Stomach (tissue), 4 donors: ENCODE data around the gene PPP1CA.

Experiments
- CTCF ChIP-seq, 7 experiments: fragments of 450-650 bp in 4 of 7; fragments of 200-600 bp in 3 of 7; sonication (generic) in 3 of 7; IDR thresholded peaks; one replicate each; pipeline ENCODE4 v1.5.1; 2016 to 2019; ENCODE audit warnings: antibody characterized with exemption in 7 of 7, control low read depth in 2 of 7, mild to moderate bottlenecking in 1 of 7
- EP300 ChIP-seq: sonication (generic); formaldehyde crosslinking; IDR thresholded peaks from one replicate; pipeline ENCODE4 v1.6.1; 2017; ENCODE audit warnings: antibody characterized with exemption
- POLR2A ChIP-seq, 4 donors: fragments of 450-650 bp; IDR thresholded peaks; one replicate each; pipeline ENCODE4 v1.6.1; 2016; ENCODE audit warnings: antibody characterized with exemption in 4 of 4, control low read depth in 2 of 4, mild to moderate bottlenecking in 1 of 4, moderate library complexity in 1 of 4
- POLR2AphosphoS5 ChIP-seq, 3 donors: sonication (generic); formaldehyde crosslinking; IDR thresholded peaks; one replicate each; pipeline ENCODE4 v1.6.1; 2016; ENCODE audit warnings: antibody characterized with exemption in 3 of 3

- no peak for TF ChIP-seq POLR2A (IDR thresholded peaks at IDR 0.05)
- no peak for TF ChIP-seq EP300
- TF ChIP-seq CTCF (IDR thresholded peaks at IDR 0.05) = no peak
- no peak for TF ChIP-seq POLR2AphosphoS5 (IDR thresholded peaks at IDR 0.05)
These were observed 15.8 kb upstream of the PPP1CA start for GRCh38 chr11:67417425-67417824.
